ENCODE data around the gene EIF2AK2. TPM values are rescaled to one million over a fixed set of nuclear protein-coding genes. Genes with fewer than 3 reads are reported as not detected.

The EIF2AK2 gene
- total RNA-seq, 1 donor from 2014 or later = 15.2 TPM

DNA sequence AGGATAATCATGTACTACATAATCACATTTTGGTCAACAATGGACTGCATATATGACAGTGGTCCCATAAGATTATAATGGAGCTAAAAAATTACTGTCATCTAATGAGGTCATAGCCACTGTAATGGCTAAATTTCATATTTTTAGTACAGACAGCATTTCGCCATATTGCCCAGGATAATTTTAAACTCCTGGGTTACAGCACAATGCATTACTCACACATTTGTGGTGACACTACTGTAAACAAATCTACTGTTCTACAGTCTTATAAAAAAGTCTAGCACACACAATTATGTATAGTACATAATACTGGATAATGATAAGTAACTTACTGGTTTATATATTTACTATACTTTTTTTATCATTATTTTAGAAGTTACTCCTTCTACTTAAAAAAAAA lies 12.8 kb downstream of the EIF2AK2 start:
- no peak overlapping the region for H3K4me3 ChIP-seq
- H3K4me1 ChIP-seq = no peaks in the 10 kb centered on the region
- H3K27ac ChIP-seq = no peak overlapping the region
- H3K27me3 ChIP-seq = no peaks in the 10 kb centered on the region
- no peak for TF ChIP-seq POLR2A (IDR thresholded peaks at IDR 0.05)
- TF ChIP-seq, protein P1, sequence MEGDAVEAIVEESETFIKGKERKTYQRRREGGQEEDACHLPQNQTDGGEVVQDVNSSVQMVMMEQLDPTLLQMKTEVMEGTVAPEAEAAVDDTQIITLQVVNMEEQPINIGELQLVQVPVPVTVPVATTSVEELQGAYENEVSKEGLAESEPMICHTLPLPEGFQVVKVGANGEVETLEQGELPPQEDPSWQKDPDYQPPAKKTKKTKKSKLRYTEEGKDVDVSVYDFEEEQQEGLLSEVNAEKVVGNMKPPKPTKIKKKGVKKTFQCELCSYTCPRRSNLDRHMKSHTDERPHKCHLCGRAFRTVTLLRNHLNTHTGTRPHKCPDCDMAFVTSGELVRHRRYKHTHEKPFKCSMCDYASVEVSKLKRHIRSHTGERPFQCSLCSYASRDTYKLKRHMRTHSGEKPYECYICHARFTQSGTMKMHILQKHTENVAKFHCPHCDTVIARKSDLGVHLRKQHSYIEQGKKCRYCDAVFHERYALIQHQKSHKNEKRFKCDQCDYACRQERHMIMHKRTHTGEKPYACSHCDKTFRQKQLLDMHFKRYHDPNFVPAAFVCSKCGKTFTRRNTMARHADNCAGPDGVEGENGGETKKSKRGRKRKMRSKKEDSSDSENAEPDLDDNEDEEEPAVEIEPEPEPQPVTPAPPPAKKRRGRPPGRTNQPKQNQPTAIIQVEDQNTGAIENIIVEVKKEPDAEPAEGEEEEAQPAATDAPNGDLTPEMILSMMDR (IDR thresholded peaks at IDR 0.05) = no peak
- no peak for TF ChIP-seq POLR2AphosphoS5 (IDR thresholded peaks at IDR 0.05; ENCODE audit: insufficient read depth in 1 of 2, low read depth in 1 of 2)
- no peaks in the 10 kb centered on the region for H3K9me3 ChIP-seq
- intact Hi-C loops (cut with DNase I) = no loop called here
- peaks cover 6 to 61% of the 10 kb centered on the region in 2 donors for H3K36me3 ChIP-seq
- DNase-seq (ENCODE audit: extremely low spot score in 2 of 2) = no peak

DNA sequence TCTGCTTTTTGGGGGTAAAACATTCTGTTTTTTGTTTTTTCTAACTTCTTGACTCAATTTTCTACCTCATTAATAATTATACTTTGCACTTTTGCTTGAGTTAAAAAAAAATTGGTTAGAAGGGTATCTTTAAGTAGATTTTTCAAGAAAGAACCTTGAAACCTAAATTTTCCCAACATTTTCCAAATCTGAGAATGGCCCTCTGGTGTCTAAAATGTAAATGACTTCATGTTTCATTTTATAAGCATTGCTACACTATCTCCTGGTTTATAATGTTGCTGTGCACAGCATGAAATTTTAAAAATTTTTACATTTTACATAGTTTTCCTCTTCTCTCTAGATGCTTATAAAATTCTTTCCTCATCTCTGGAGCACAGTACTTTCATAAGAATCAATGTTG lies 14.2 kb downstream of the EIF2AK2 start:
- DNase-seq (ENCODE audit: extremely low spot score in 2 of 2) = no peak
- TF ChIP-seq, protein P1 (IDR thresholded peaks at IDR 0.05) = no peak
- TF ChIP-seq POLR2AphosphoS5 (IDR thresholded peaks at IDR 0.05; ENCODE audit: insufficient read depth in 1 of 2, low read depth in 1 of 2) (no peak), POLR2A (IDR thresholded peaks at IDR 0.05) (no peak)
- intact Hi-C loops (cut with DNase I) = no loop called here

DNA sequence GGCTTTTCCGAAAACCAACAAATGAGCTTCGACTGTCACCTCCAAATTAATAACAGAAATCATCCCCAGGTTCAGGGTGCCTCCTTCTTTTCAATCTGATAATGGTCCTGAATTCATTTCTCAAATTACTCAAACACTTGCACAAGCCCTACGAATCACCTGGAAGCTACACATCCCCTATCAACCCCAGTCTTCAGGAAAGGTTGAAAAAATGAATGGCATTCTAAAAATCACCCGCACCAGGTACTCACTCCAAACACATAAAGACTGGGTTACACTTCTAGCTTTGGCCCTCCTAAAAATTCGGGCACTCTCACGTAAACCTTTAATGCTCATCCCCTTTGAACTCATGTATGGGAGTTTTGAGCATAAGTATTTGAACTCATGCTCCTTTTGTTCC lies 23.9 kb downstream of the EIF2AK2 start:
- peaks cover 3 to 65% of the 10 kb centered on the region in 2 donors for H3K36me3 ChIP-seq
- intact Hi-C loops (cut with DNase I) = no loop called here
- H3K4me3 ChIP-seq = no peak overlapping the region
- no peaks in the 10 kb centered on the region for H3K9me3 ChIP-seq
- DNase-seq (ENCODE audit: extremely low spot score in 2 of 2) = no peak
- no peak for TF ChIP-seq POLR2A (IDR thresholded peaks at IDR 0.05)
- TF ChIP-seq, protein P1 (IDR thresholded peaks at IDR 0.05) = no peak
- no peak for TF ChIP-seq POLR2AphosphoS5 (IDR thresholded peaks at IDR 0.05; ENCODE audit: insufficient read depth in 1 of 2, low read depth in 1 of 2)
- H3K27ac ChIP-seq = no peak overlapping the region
- no peaks in the 10 kb centered on the region for H3K27me3 ChIP-seq
- no peaks in the 10 kb centered on the region for H3K4me1 ChIP-seq

More for the DNA sequence above, 14.2 kb downstream of the EIF2AK2 start:
- peaks cover 6 to 67% of the 10 kb centered on the region in 2 donors for H3K36me3 ChIP-seq
- no peak overlapping the region for H3K27ac ChIP-seq
- no peaks in the 10 kb centered on the region for H3K4me1 ChIP-seq
- H3K9me3 ChIP-seq = no peaks in the 10 kb centered on the region
- no peak overlapping the region for H3K4me3 ChIP-seq
- no peaks in the 10 kb centered on the region for H3K27me3 ChIP-seq

DNA sequence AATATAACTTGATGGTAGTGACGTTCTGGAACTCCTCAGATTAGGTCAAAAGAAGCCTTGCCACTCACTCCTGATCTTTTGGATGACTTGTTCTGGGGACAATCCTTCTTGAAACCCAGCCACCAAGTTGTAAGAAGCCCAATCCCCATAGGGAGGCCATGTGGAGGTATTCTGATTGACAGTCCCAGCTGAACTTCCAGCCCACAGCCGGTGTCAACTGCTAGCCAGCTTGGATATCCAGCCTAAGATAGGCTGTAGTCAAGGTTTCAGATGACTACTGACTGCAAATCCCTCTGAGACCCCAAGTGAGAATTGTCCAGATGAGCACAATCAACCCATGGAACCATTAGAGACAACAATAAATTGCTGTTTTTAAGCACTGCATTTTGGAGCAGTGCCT lies 31.4 kb downstream of the EIF2AK2 start:
- TF ChIP-seq POLR2AphosphoS5 (IDR thresholded peaks at IDR 0.05; ENCODE audit: insufficient read depth in 1 of 2, low read depth in 1 of 2) (no peak), POLR2A (IDR thresholded peaks at IDR 0.05) (no peak)
- TF ChIP-seq, protein P1 (IDR thresholded peaks at IDR 0.05) = no peak
- no peaks in the 10 kb centered on the region for H3K9me3 ChIP-seq
- no peaks in the 10 kb centered on the region for H3K27me3 ChIP-seq
- no peak overlapping the region for H3K27ac ChIP-seq
- H3K36me3 ChIP-seq = peaks cover 0 to 39% of the 10 kb centered on the region in 2 donors
- intact Hi-C loops (cut with DNase I) = no loop called here
- no peaks in the 10 kb centered on the region for H3K4me1 ChIP-seq
- no peak for DNase-seq (ENCODE audit: extremely low spot score in 2 of 2)
- no peak overlapping the region for H3K4me3 ChIP-seq

DNA sequence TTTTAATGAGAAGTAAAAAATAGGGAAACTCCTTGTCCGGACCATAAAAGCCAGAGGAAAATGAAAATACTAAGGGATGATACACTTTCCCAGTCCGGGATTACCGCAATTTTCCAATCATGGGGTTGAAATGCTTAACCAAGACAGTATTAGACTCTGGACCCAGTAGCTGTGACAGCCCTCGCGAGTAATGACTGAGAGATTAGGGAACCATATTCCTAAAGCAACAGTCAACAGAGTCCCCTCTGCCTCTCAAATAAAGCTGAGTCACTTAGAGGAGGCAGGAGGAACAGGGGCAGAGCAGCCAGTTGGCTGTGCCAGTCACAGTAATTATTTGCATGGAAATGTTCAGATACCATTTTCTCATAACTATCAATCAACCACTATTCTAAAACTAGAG lies 37.6 kb downstream of the EIF2AK2 start:
- Histone ChIP-seq H3K27ac (no peak overlapping the region), H3K4me3 (no peak overlapping the region), H3K36me3 (peaks cover 0 to 33% of the 10 kb centered on the region in 2 donors), H3K27me3 (no peaks in the 10 kb centered on the region), H3K9me3 (no peaks in the 10 kb centered on the region), H3K4me1 (no peaks in the 10 kb centered on the region)
- intact Hi-C loops (cut with DNase I) = no loop called here
- TF ChIP-seq, protein P1 (IDR thresholded peaks at IDR 0.05) = no peak
- TF ChIP-seq POLR2AphosphoS5 (IDR thresholded peaks at IDR 0.05; ENCODE audit: insufficient read depth in 1 of 2, low read depth in 1 of 2) = no peak
- TF ChIP-seq POLR2A (IDR thresholded peaks at IDR 0.05) = no peak
- DNase-seq (ENCODE audit: extremely low spot score in 2 of 2) = no peak
